Calu3 (cell line): ENCODE data around the gene LAMP1. TPM values are rescaled to one million over a fixed set of nuclear protein-coding genes. Genes with fewer than 3 reads are reported as not detected.

Experiments used
- BruUV-seq: library from RNA; stranded (reverse); fragments of 400-500 nt; replicated peaks from 2 replicates; lab custom pipeline; 2021; lab: Mats Ljungman, UMichigan
- CTCF ChIA-PET: fragments of 300-600 bp; sonication (Branson Sonifier 250); formaldehyde crosslinking; loops from one replicate; lab custom pipeline; 2022; ENCODE audit warnings: antibody characterized with exemption; lab: Charles Lee
- DNase-seq: peaks from one replicate; pipeline ENCODE4 v3.0.0; 2022
- H3K27ac Mint-ChIP-seq: one replicate; pipeline ENCODE4 v1.8.0; 2022; ENCODE audit warnings: mixed read lengths; ENCODE audit not compliant: unreplicated experiment
- H3K27me3 Mint-ChIP-seq: one replicate; pipeline ENCODE4 v1.8.0; 2022; ENCODE audit warnings: mixed read lengths; ENCODE audit not compliant: unreplicated experiment
- H3K36me3 Mint-ChIP-seq: one replicate; pipeline ENCODE4 v1.8.0; 2022; ENCODE audit warnings: mild to moderate bottlenecking, moderate library complexity, mixed read lengths; ENCODE audit not compliant: insufficient read depth, unreplicated experiment
- H3K4me1 Mint-ChIP-seq: one replicate; pipeline ENCODE4 v1.8.0; 2022; ENCODE audit warnings: mild to moderate bottlenecking, low read depth, mixed read lengths; ENCODE audit not compliant: unreplicated experiment
- H3K4me3 Mint-ChIP-seq: one replicate; pipeline ENCODE4 v1.8.0; 2022; ENCODE audit warnings: mild to moderate bottlenecking, low read depth, moderate library complexity, mixed read lengths; ENCODE audit not compliant: unreplicated experiment
- H3K9me3 Mint-ChIP-seq: one replicate; pipeline ENCODE4 v1.8.0; 2022; ENCODE audit warnings: low read depth, mixed read lengths; ENCODE audit not compliant: unreplicated experiment
- intact Hi-C: fragments of 100-400 bp; cut with micrococcal nuclease; formaldehyde crosslinking; loops from one replicate; pipeline ENCODE4 v1.10.0; 2022; ENCODE audit not compliant: unreplicated experiment
- total RNA-seq: library from RNA; stranded (reverse); gene quantifications from 2 replicates; pipeline ENCODE4 v1.2.3, GENCODE V29; 2022
- TF ChIP-seq, protein P1 (sequence below): fragments of 200-600 bp; IDR thresholded peaks from one replicate; pipeline ENCODE4 v1.8.0; 2022; ENCODE audit warnings: antibody characterized with exemption; ENCODE audit not compliant: unreplicated experiment

LAMP1 gene
- total RNA-seq, 1 experiment from 2014 or later: 70.7 TPM

- H3K4me1 Mint-ChIP-seq: peaks cover 11% of the 10 kb centered on the region
- H3K27me3 Mint-ChIP-seq: peaks cover 12% of the 10 kb centered on the region
- DNase-seq: no peak
- peaks cover 8% of the 10 kb centered on the region for H3K36me3 Mint-ChIP-seq
- H3K4me3 Mint-ChIP-seq: peak overlapping the region; percentile 43
- intact Hi-C loops: no loop called here
- CTCF ChIA-PET: no interaction called here
- no TSS peak for BruUV-seq
- H3K27ac Mint-ChIP-seq: no peak overlapping the region
- TF ChIP-seq, protein P1, sequence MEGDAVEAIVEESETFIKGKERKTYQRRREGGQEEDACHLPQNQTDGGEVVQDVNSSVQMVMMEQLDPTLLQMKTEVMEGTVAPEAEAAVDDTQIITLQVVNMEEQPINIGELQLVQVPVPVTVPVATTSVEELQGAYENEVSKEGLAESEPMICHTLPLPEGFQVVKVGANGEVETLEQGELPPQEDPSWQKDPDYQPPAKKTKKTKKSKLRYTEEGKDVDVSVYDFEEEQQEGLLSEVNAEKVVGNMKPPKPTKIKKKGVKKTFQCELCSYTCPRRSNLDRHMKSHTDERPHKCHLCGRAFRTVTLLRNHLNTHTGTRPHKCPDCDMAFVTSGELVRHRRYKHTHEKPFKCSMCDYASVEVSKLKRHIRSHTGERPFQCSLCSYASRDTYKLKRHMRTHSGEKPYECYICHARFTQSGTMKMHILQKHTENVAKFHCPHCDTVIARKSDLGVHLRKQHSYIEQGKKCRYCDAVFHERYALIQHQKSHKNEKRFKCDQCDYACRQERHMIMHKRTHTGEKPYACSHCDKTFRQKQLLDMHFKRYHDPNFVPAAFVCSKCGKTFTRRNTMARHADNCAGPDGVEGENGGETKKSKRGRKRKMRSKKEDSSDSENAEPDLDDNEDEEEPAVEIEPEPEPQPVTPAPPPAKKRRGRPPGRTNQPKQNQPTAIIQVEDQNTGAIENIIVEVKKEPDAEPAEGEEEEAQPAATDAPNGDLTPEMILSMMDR: no peak
- peaks cover 2% of the 10 kb centered on the region for H3K9me3 Mint-ChIP-seq
These were observed 4.8 kb upstream of the LAMP1 start for GRCh38 chr13:113292021-113292862.

DNA sequence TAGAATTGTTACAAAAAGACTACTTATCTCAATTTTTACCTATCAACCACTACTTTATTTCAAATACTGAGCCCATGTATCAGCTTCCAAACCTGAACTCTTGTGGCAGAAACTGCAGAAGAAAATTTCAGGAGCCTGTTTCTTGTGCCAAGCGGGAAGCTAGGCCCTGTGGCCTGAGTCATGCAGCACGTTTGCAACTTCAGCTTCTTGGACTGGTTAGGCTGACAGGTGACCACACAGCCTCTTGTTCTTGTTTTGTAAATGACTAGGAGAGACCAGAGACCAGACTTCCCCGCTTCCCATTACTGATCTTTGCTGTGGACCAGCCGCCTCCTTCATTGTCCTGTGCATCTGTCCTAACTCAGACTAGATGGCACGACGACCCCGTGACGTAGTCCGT, 3.4 kb upstream of the LAMP1 start:
- Mint-ChIP-seq H3K36me3 (peaks cover 15% of the 10 kb centered on the region), H3K9me3 (peaks cover 2% of the 10 kb centered on the region), H3K27ac (no peak overlapping the region), H3K27me3 (peaks cover 12% of the 10 kb centered on the region), H3K4me3 (no peak overlapping the region), H3K4me1 (peaks cover 11% of the 10 kb centered on the region)
- intact Hi-C loops: no loop called here
- CTCF ChIA-PET: no interaction called here
- no peak for DNase-seq
- BruUV-seq: no TSS peak
- TF ChIP-seq, protein P1: no peak

GRCh38 chr13:113295776-113296175, 1.3 kb upstream of the LAMP1 start:
- intact Hi-C loops: no loop called here
- H3K4me1 Mint-ChIP-seq: peaks cover 11% of the 10 kb centered on the region
- H3K4me3 Mint-ChIP-seq: no peak overlapping the region
- DNase-seq: no peak
- BruUV-seq: no TSS peak
- peaks cover 12% of the 10 kb centered on the region for H3K27me3 Mint-ChIP-seq
- TF ChIP-seq, protein P1: no peak
- H3K9me3 Mint-ChIP-seq: peaks cover 2% of the 10 kb centered on the region
- CTCF ChIA-PET: no interaction called here
- no peak overlapping the region for H3K27ac Mint-ChIP-seq
- peaks cover 15% of the 10 kb centered on the region for H3K36me3 Mint-ChIP-seq

DNA sequence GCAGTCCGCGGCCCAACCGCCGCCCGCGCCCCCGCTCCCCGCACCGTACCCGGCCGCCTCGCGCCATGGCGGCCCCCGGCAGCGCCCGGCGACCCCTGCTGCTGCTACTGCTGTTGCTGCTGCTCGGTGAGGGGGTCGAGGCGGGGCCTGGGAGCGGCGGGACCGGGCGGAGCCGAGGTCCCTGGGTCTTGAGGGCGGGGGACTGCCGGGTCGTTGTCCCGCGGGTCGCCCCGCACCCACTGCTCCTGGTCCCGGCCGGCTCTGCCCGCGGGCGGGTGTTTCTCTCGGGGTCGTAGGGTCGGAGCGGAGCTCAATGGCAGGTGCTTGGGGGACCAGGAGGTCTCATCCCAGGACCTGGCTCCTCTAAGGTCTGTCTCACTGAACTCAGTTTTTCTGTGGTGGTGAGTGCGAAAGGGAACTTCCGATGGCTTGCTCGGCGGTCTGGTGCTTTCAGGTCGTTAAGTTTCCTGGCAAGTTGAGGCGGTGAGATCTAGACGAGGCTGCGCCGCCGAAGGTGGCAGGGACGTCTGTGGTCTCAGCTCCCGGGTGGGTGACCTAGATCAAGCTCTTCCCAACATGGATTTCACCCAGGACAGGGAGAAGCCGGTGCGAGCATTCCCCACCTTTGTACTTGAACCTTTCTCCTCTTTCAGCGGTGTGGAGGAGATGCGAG, 467 bp downstream of the LAMP1 start:
- TF ChIP-seq, protein P1: no peak
- Mint-ChIP-seq H3K4me1 (peaks cover 11% of the 10 kb centered on the region), H3K27ac (peak overlapping the region; percentile 60), H3K36me3 (peaks cover 15% of the 10 kb centered on the region), H3K4me3 (peak overlapping the region; percentile 100), H3K9me3 (peaks cover 2% of the 10 kb centered on the region), H3K27me3 (peaks cover 2% of the 10 kb centered on the region)
- intact Hi-C loops: no loop called here
- CTCF ChIA-PET: no interaction called here
- BruUV-seq: no TSS peak
- DNase-seq: no peak
